ENCODE measurements around the gene CREB5.
"Not testable (repeated sequence)": the region's sequence is repeated elsewhere in the genome, so short reads cannot be mapped to it uniquely, and the experiment has no call there.

CREB5 gene

GRCh38 chr7:28383975-28384374 is 28.3 kb upstream of the CREB5 start:
- no peak overlapping the region for H3K4me3 ChIP-seq (ENCODE audit: low read length)
- H3K27ac ChIP-seq (ENCODE audit: low read length): no peak overlapping the region
- no peaks in the 10 kb centered on the region for H3K36me3 ChIP-seq (ENCODE audit: control insufficient read depth, insufficient read depth, low read length)
- H3K4me1 ChIP-seq (ENCODE audit: control insufficient read depth, insufficient read depth, low read length): no peaks in the 10 kb centered on the region
- WGBS (ENCODE audit: insufficient coverage, insufficient read length): no CpG with 5 or more reads among the region's 8 CpGs
- H3K27me3 ChIP-seq (ENCODE audit: control insufficient read depth, insufficient read depth, low read length): no peaks in the 10 kb centered on the region
- H3K9me3 ChIP-seq (ENCODE audit: control insufficient read depth, insufficient read depth, low read length): no peaks in the 10 kb centered on the region
- DNase-seq (ENCODE audit: low read depth, low spot score): no peak

- H3K4me3 ChIP-seq (ENCODE audit: low read length): no peak overlapping the region
- H3K27me3 ChIP-seq (ENCODE audit: control insufficient read depth, insufficient read depth, low read length): no peaks in the 10 kb centered on the region
- H3K36me3 ChIP-seq (ENCODE audit: control insufficient read depth, insufficient read depth, low read length): no peaks in the 10 kb centered on the region
- H3K4me1 ChIP-seq (ENCODE audit: control insufficient read depth, insufficient read depth, low read length): no peaks in the 10 kb centered on the region
- H3K27ac ChIP-seq (ENCODE audit: low read length): no peak overlapping the region
- WGBS (ENCODE audit: insufficient coverage, insufficient read length): 100% methylated on average over 1 of the region's 14 CpGs
- H3K9me3 ChIP-seq (ENCODE audit: control insufficient read depth, insufficient read depth, low read length): no peaks in the 10 kb centered on the region
- no peak for DNase-seq (ENCODE audit: low read depth, low spot score)
These were observed 22.6 kb upstream of the CREB5 start for GRCh38 chr7:28389504-28390395.

GRCh38 chr7:28390426-28390825 is 21.9 kb upstream of the CREB5 start:
- WGBS (ENCODE audit: insufficient coverage, insufficient read length): no CpG with 5 or more reads among the region's 3 CpGs
- H3K4me3 ChIP-seq (ENCODE audit: low read length): no peak overlapping the region
- no peak for DNase-seq (ENCODE audit: low read depth, low spot score)
- no peaks in the 10 kb centered on the region for H3K27me3 ChIP-seq (ENCODE audit: control insufficient read depth, insufficient read depth, low read length)
- no peaks in the 10 kb centered on the region for H3K9me3 ChIP-seq (ENCODE audit: control insufficient read depth, insufficient read depth, low read length)
- no peak overlapping the region for H3K27ac ChIP-seq (ENCODE audit: low read length)
- no peaks in the 10 kb centered on the region for H3K4me1 ChIP-seq (ENCODE audit: control insufficient read depth, insufficient read depth, low read length)
- no peaks in the 10 kb centered on the region for H3K36me3 ChIP-seq (ENCODE audit: control insufficient read depth, insufficient read depth, low read length)

- DNase-seq (ENCODE audit: low read depth, low spot score): no peak
- Histone ChIP-seq H3K36me3 (ENCODE audit: control insufficient read depth, insufficient read depth, low read length) (no peaks in the 10 kb centered on the region), H3K27me3 (ENCODE audit: control insufficient read depth, insufficient read depth, low read length) (no peaks in the 10 kb centered on the region), H3K27ac (ENCODE audit: low read length) (no peak overlapping the region), H3K4me3 (ENCODE audit: low read length) (no peak overlapping the region), H3K4me1 (ENCODE audit: control insufficient read depth, insufficient read depth, low read length) (no peaks in the 10 kb centered on the region), H3K9me3 (ENCODE audit: control insufficient read depth, insufficient read depth, low read length) (no peaks in the 10 kb centered on the region)
- no CpG with 5 or more reads among the region's 2 CpGs for WGBS (ENCODE audit: insufficient coverage, insufficient read length)
These were observed 20.0 kb upstream of the CREB5 start for GRCh38 chr7:28392289-28392688.

GRCh38 chr7:28395404-28395803 is 16.9 kb upstream of the CREB5 start:
- Histone ChIP-seq H3K4me1 (ENCODE audit: control insufficient read depth, insufficient read depth, low read length) (no peaks in the 10 kb centered on the region), H3K4me3 (ENCODE audit: low read length) (no peak overlapping the region), H3K27ac (ENCODE audit: low read length) (no peak overlapping the region), H3K27me3 (ENCODE audit: control insufficient read depth, insufficient read depth, low read length) (no peaks in the 10 kb centered on the region), H3K9me3 (ENCODE audit: control insufficient read depth, insufficient read depth, low read length) (no peaks in the 10 kb centered on the region), H3K36me3 (ENCODE audit: control insufficient read depth, insufficient read depth, low read length) (no peaks in the 10 kb centered on the region)
- no peak for DNase-seq (ENCODE audit: low read depth, low spot score)
- no CpG with 5 or more reads among the region's 3 CpGs for WGBS (ENCODE audit: insufficient coverage, insufficient read length)

GRCh38 chr7:28395831-28396230 is 16.5 kb upstream of the CREB5 start:
- no peak overlapping the region for H3K4me3 ChIP-seq (ENCODE audit: low read length)
- no peak overlapping the region for H3K27ac ChIP-seq (ENCODE audit: low read length)
- WGBS (ENCODE audit: insufficient coverage, insufficient read length): no CpG with 5 or more reads among the region's 2 CpGs
- no peaks in the 10 kb centered on the region for H3K4me1 ChIP-seq (ENCODE audit: control insufficient read depth, insufficient read depth, low read length)
- no peaks in the 10 kb centered on the region for H3K27me3 ChIP-seq (ENCODE audit: control insufficient read depth, insufficient read depth, low read length)
- H3K9me3 ChIP-seq (ENCODE audit: control insufficient read depth, insufficient read depth, low read length): no peaks in the 10 kb centered on the region
- DNase-seq (ENCODE audit: low read depth, low spot score): no peak
- H3K36me3 ChIP-seq (ENCODE audit: control insufficient read depth, insufficient read depth, low read length): no peaks in the 10 kb centered on the region

- no peaks in the 10 kb centered on the region for H3K36me3 ChIP-seq (ENCODE audit: control insufficient read depth, insufficient read depth, low read length)
- no peak overlapping the region for H3K27ac ChIP-seq (ENCODE audit: low read length)
- H3K4me3 ChIP-seq (ENCODE audit: low read length): no peak overlapping the region
- H3K4me1 ChIP-seq (ENCODE audit: control insufficient read depth, insufficient read depth, low read length): no peaks in the 10 kb centered on the region
- no peaks in the 10 kb centered on the region for H3K9me3 ChIP-seq (ENCODE audit: control insufficient read depth, insufficient read depth, low read length)
- no peak for DNase-seq (ENCODE audit: low read depth, low spot score)
- no peaks in the 10 kb centered on the region for H3K27me3 ChIP-seq (ENCODE audit: control insufficient read depth, insufficient read depth, low read length)
- WGBS (ENCODE audit: insufficient coverage, insufficient read length): no CpG with 5 or more reads among the region's 2 CpGs
These were observed 15.2 kb upstream of the CREB5 start for GRCh38 chr7:28397141-28397540.

GRCh38 chr7:28400838-28401360 is 11.4 kb upstream of the CREB5 start:
- no CpG with 5 or more reads among the region's 3 CpGs for WGBS (ENCODE audit: insufficient coverage, insufficient read length)

GRCh38 chr7:28401567-28401966 is 10.8 kb upstream of the CREB5 start:
- H3K27me3 ChIP-seq (ENCODE audit: control insufficient read depth, insufficient read depth, low read length); H3K4me1 ChIP-seq (ENCODE audit: control insufficient read depth, insufficient read depth, low read length); H3K4me3 ChIP-seq (ENCODE audit: low read length); H3K27ac ChIP-seq (ENCODE audit: low read length); DNase-seq (ENCODE audit: low read depth, low spot score); H3K36me3 ChIP-seq (ENCODE audit: control insufficient read depth, insufficient read depth, low read length); H3K9me3 ChIP-seq (ENCODE audit: control insufficient read depth, insufficient read depth, low read length): not testable (repeated sequence)
- no CpG with 5 or more reads among the region's 4 CpGs for WGBS (ENCODE audit: insufficient coverage, insufficient read length)

More at GRCh38 chr7:28400838-28401360, 11.4 kb upstream of the CREB5 start:
- no peak for DNase-seq (ENCODE audit: low read depth, low spot score)
- Histone ChIP-seq H3K36me3 (ENCODE audit: control insufficient read depth, insufficient read depth, low read length) (no peaks in the 10 kb centered on the region), H3K9me3 (ENCODE audit: control insufficient read depth, insufficient read depth, low read length) (no peaks in the 10 kb centered on the region), H3K27ac (ENCODE audit: low read length) (no peak overlapping the region), H3K27me3 (ENCODE audit: control insufficient read depth, insufficient read depth, low read length) (no peaks in the 10 kb centered on the region), H3K4me3 (ENCODE audit: low read length) (no peak overlapping the region), H3K4me1 (ENCODE audit: control insufficient read depth, insufficient read depth, low read length) (no peaks in the 10 kb centered on the region)

- Histone ChIP-seq H3K4me3 (ENCODE audit: low read length) (no peak overlapping the region), H3K36me3 (ENCODE audit: control insufficient read depth, insufficient read depth, low read length) (no peaks in the 10 kb centered on the region), H3K27ac (ENCODE audit: low read length) (no peak overlapping the region), H3K9me3 (ENCODE audit: control insufficient read depth, insufficient read depth, low read length) (no peaks in the 10 kb centered on the region), H3K27me3 (ENCODE audit: control insufficient read depth, insufficient read depth, low read length) (peaks cover 4% of the 10 kb centered on the region; the same call in 1 of the 2 replicates), H3K4me1 (ENCODE audit: control insufficient read depth, insufficient read depth, low read length) (no peaks in the 10 kb centered on the region)
- no peak for DNase-seq (ENCODE audit: low read depth, low spot score)
- no CpG with 5 or more reads among the region's 5 CpGs for WGBS (ENCODE audit: insufficient coverage, insufficient read length)
These were observed 6.7 kb upstream of the CREB5 start for GRCh38 chr7:28405662-28406061.

- no CpG with 5 or more reads among the region's 5 CpGs for WGBS (ENCODE audit: insufficient coverage, insufficient read length)
- H3K36me3 ChIP-seq (ENCODE audit: control insufficient read depth, insufficient read depth, low read length): no peaks in the 10 kb centered on the region
- H3K4me1 ChIP-seq (ENCODE audit: control insufficient read depth, insufficient read depth, low read length): no peaks in the 10 kb centered on the region
- no peak for DNase-seq (ENCODE audit: low read depth, low spot score)
- peaks cover 9% of the 10 kb centered on the region; the same call in 1 of the 2 replicates for H3K27me3 ChIP-seq (ENCODE audit: control insufficient read depth, insufficient read depth, low read length)
- no peak overlapping the region for H3K27ac ChIP-seq (ENCODE audit: low read length)
- no peak overlapping the region for H3K4me3 ChIP-seq (ENCODE audit: low read length)
- no peaks in the 10 kb centered on the region for H3K9me3 ChIP-seq (ENCODE audit: control insufficient read depth, insufficient read depth, low read length)
These were observed 6.1 kb upstream of the CREB5 start for GRCh38 chr7:28406192-28406591.

Data from iPS DF 6.9 (cell line).